ENCODE data around the gene APOD.
A peak's percentile ranks its signal among the peaks of the same experiment; 100 is the strongest.

The APOD gene

GRCh38 chr3:195554458-195554857, 29.3 kb downstream of the APOD start:
- no peak for DNase-seq
- TF ChIP-seq POLR2A (IDR thresholded peaks at IDR 0.05; ENCODE audit: low read length) (no peak), GATA1 (IDR thresholded peaks at IDR 0.05; ENCODE audit: low read depth, low read length) (no peak)

GRCh38 chr3:195553268-195553667, 30.5 kb downstream of the APOD start:
- DNase-seq: no peak

GRCh38 chr3:195551381-195551978, 32.3 kb downstream of the APOD start:
- TF ChIP-seq POLR2A (IDR thresholded peaks at IDR 0.05; ENCODE audit: low read length) (no peak), GATA1 (IDR thresholded peaks at IDR 0.05; ENCODE audit: low read depth, low read length) (no peak)

More at GRCh38 chr3:195553268-195553667, 30.5 kb downstream of the APOD start:
- TF ChIP-seq POLR2A (IDR thresholded peaks at IDR 0.05; ENCODE audit: low read length) (no peak), GATA1 (IDR thresholded peaks at IDR 0.05; ENCODE audit: low read depth, low read length) (no peak)

GRCh38 chr3:195550723-195551122, 33.0 kb downstream of the APOD start:
- no peak for TF ChIP-seq POLR2A (IDR thresholded peaks at IDR 0.05; ENCODE audit: low read length)
- no peak for TF ChIP-seq GATA1 (IDR thresholded peaks at IDR 0.05; ENCODE audit: low read depth, low read length)
- no peak for DNase-seq

More at GRCh38 chr3:195551381-195551978, 32.3 kb downstream of the APOD start:
- DNase-seq: no peak

- DNase-seq: no peak
- TF ChIP-seq GATA1 (IDR thresholded peaks at IDR 0.05; ENCODE audit: low read depth, low read length): no peak
- TF ChIP-seq POLR2A (IDR thresholded peaks at IDR 0.05; ENCODE audit: low read length): no peak
These were observed 33.7 kb downstream of the APOD start for GRCh38 chr3:195549931-195550519.

- TF ChIP-seq POLR2A (IDR thresholded peaks at IDR 0.05; ENCODE audit: low read length): no peak
- no peak for TF ChIP-seq GATA1 (IDR thresholded peaks at IDR 0.05; ENCODE audit: low read depth, low read length)
- no peak for DNase-seq
These were observed 34.8 kb downstream of the APOD start for GRCh38 chr3:195548987-195549386.

- DNase-seq: no peak
- TF ChIP-seq GATA1 (IDR thresholded peaks at IDR 0.05; ENCODE audit: low read depth, low read length) (no peak), POLR2A (IDR thresholded peaks at IDR 0.05; ENCODE audit: low read length) (no peak)
These were observed 35.2 kb downstream of the APOD start for GRCh38 chr3:195548501-195548900.

GRCh38 chr3:195548006-195548405, 35.7 kb downstream of the APOD start:
- no peak for TF ChIP-seq GATA1 (IDR thresholded peaks at IDR 0.05; ENCODE audit: low read depth, low read length)
- TF ChIP-seq POLR2A (IDR thresholded peaks at IDR 0.05; ENCODE audit: low read length): no peak
- no peak for DNase-seq

GRCh38 chr3:195546130-195546560, 37.6 kb downstream of the APOD start:
- no peak for TF ChIP-seq POLR2A (IDR thresholded peaks at IDR 0.05; ENCODE audit: low read length)
- TF ChIP-seq GATA1 (IDR thresholded peaks at IDR 0.05; ENCODE audit: low read depth, low read length): no peak
- no peak for DNase-seq

GRCh38 chr3:195544634-195545033, 39.1 kb downstream of the APOD start:
- no peak for DNase-seq
- TF ChIP-seq GATA1 (IDR thresholded peaks at IDR 0.05; ENCODE audit: low read depth, low read length) (no peak), POLR2A (IDR thresholded peaks at IDR 0.05; ENCODE audit: low read length) (no peak)

- TF ChIP-seq POLR2A (IDR thresholded peaks at IDR 0.05; ENCODE audit: low read length) (no peak), GATA1 (IDR thresholded peaks at IDR 0.05; ENCODE audit: low read depth, low read length) (no peak)
- DNase-seq: no peak
These were observed 39.6 kb downstream of the APOD start for GRCh38 chr3:195544230-195544536.

GRCh38 chr3:195543500-195544229, 40.1 kb downstream of the APOD start:
- TF ChIP-seq GATA1 (IDR thresholded peaks at IDR 0.05; ENCODE audit: low read depth, low read length) (no peak), POLR2A (IDR thresholded peaks at IDR 0.05; ENCODE audit: low read length) (no peak)
- no peak for DNase-seq

GRCh38 chr3:195542698-195543499, 40.8 kb downstream of the APOD start, which contains the start of gene PPP1R2:
Gene PPP1R2, minus strand, starts transcription at chr3:195543325. Its CDS starts 300 bp downstream, at chr3:195543025.
- TF ChIP-seq GATA1 (IDR thresholded peaks at IDR 0.05; ENCODE audit: low read depth, low read length) (no peak), POLR2A (IDR thresholded peaks at IDR 0.05; ENCODE audit: low read length) (peak; percentile 94)
- peak; percentile 95 to 98 for DNase-seq

- no peak for TF ChIP-seq GATA1 (IDR thresholded peaks at IDR 0.05; ENCODE audit: low read depth, low read length)
- no peak for TF ChIP-seq POLR2A (IDR thresholded peaks at IDR 0.05; ENCODE audit: low read length)
These were observed 41.4 kb downstream of the APOD start for GRCh38 chr3:195542316-195542697.

More at GRCh38 chr3:195542316-195542697, 41.4 kb downstream of the APOD start:
- DNase-seq: peak; percentile 47 to 64
